H9 (cell line): Measurements from ENCODE around the gene HTR3A. TPM values are rescaled to one million over a fixed set of nuclear protein-coding genes. Genes with fewer than 3 reads are reported as not detected.

Experiments
- DNase-seq: peaks from one replicate; pipeline ENCODE4 v3.0.0-alpha.2; 2017
- H2AFZ ChIP-seq: one replicate; pipeline ENCODE4 v1.6.1; 2013; ENCODE audit warnings: mild to moderate bottlenecking, low read length, control low read depth, moderate library complexity
- H2AK5ac ChIP-seq: 2 replicates; pipeline ENCODE4 v1.6.1; 2013; ENCODE audit warnings: low read length, control low read depth, mixed read lengths; ENCODE audit not compliant: insufficient read length
- H2BK120ac ChIP-seq: one replicate; pipeline ENCODE4 v1.6.1; 2013; ENCODE audit warnings: low read depth, mild to moderate bottlenecking, low read length, control low read depth, inconsistent platforms; ENCODE audit not compliant: poor library complexity, severe bottlenecking
- H2BK12ac ChIP-seq: 2 replicates; pipeline ENCODE4 v1.6.1; 2013; ENCODE audit warnings: low read length, control low read depth, mixed read lengths, low read depth; ENCODE audit not compliant: insufficient read length
- H2BK15ac ChIP-seq: 2 replicates; pipeline ENCODE4 v1.6.1; 2013; ENCODE audit warnings: low read depth, low read length, control low read depth
- H2BK20ac ChIP-seq: one replicate; pipeline ENCODE4 v1.6.1; 2013; ENCODE audit warnings: low read depth, mild to moderate bottlenecking, low read length, control low read depth, inconsistent platforms; ENCODE audit not compliant: poor library complexity, severe bottlenecking
- H2BK5ac ChIP-seq: 2 replicates; pipeline ENCODE4 v1.6.1; 2013; ENCODE audit warnings: low read length, control low read depth, mixed read lengths; ENCODE audit not compliant: insufficient read length
- H3K14ac ChIP-seq: 2 replicates; pipeline ENCODE4 v1.6.1; 2013; ENCODE audit warnings: low read length, control low read depth; ENCODE audit not compliant: insufficient read depth
- H3K18ac ChIP-seq: 2 replicates; pipeline ENCODE4 v1.6.1; 2013; ENCODE audit warnings: low read depth, mild to moderate bottlenecking, mixed read lengths, low read length, control low read depth; ENCODE audit not compliant: insufficient read length
- H3K23ac ChIP-seq: 2 replicates; pipeline ENCODE4 v1.6.1; 2013; ENCODE audit warnings: low read length, control low read depth, mixed read lengths, low read depth; ENCODE audit not compliant: insufficient read length
- H3K23me2 ChIP-seq: 2 replicates; pipeline ENCODE4 v1.6.1; 2013; ENCODE audit warnings: low read depth, mild to moderate bottlenecking, mixed read lengths, low read length, control low read depth; ENCODE audit not compliant: insufficient read length, poor library complexity, severe bottlenecking
- H3K27ac ChIP-seq: 2 replicates; pipeline ENCODE4 v1.5.1; 2013; ENCODE audit warnings: low read length, control low read depth, mixed read lengths, low read depth; ENCODE audit not compliant: insufficient read length
- H3K27me3 ChIP-seq: 2 replicates; pipeline ENCODE4 v1.6.1; 2013; ENCODE audit warnings: low read length, control low read depth, inconsistent platforms; ENCODE audit not compliant: insufficient read depth
- H3K4ac ChIP-seq: 2 replicates; pipeline ENCODE4 v1.6.1; 2013; ENCODE audit warnings: low read depth, mild to moderate bottlenecking, control low read depth, inconsistent platforms, low read length, moderate library complexity
- H3K4me1 ChIP-seq: 2 replicates; pipeline ENCODE4 v1.6.1; 2013; ENCODE audit warnings: low read length, control low read depth, inconsistent platforms; ENCODE audit not compliant: insufficient read depth
- H3K4me2 ChIP-seq: 2 replicates; pipeline ENCODE4 v1.6.1; 2013; ENCODE audit warnings: low read length, control low read depth, mixed read lengths; ENCODE audit not compliant: insufficient read length, insufficient read depth
- H3K56ac ChIP-seq: 2 replicates; pipeline ENCODE4 v1.6.1; 2013; ENCODE audit warnings: low read depth, mild to moderate bottlenecking, mixed read lengths, low read length, control low read depth; ENCODE audit not compliant: insufficient read length
- H3K79me1 ChIP-seq: 2 replicates; pipeline ENCODE4 v1.6.1; 2013; ENCODE audit warnings: low read depth, mild to moderate bottlenecking, moderate library complexity, low read length, control low read depth, inconsistent platforms; ENCODE audit not compliant: insufficient read depth, poor library complexity, severe bottlenecking
- H3K79me2 ChIP-seq: 2 replicates; pipeline ENCODE4 v1.6.1; 2013; ENCODE audit warnings: low read length, control low read depth, inconsistent platforms; ENCODE audit not compliant: insufficient read depth
- H3K9ac ChIP-seq: 2 replicates; pipeline ENCODE4 v1.6.1; 2013; ENCODE audit warnings: low read length, control low read depth, mixed read lengths; ENCODE audit not compliant: insufficient read length; ENCODE audit errors: extremely low read depth
- H3K9me3 ChIP-seq: one replicate; pipeline ENCODE4 v1.6.1; 2013; ENCODE audit warnings: low read depth, low read length, inconsistent platforms; ENCODE audit not compliant: control insufficient read depth
- H3T11ph ChIP-seq: one replicate; pipeline ENCODE4 v1.6.1; 2013; ENCODE audit warnings: mild to moderate bottlenecking, low read length, control low read depth, inconsistent platforms
- H4K20me1 ChIP-seq: one replicate; pipeline ENCODE4 v1.6.1; 2013; ENCODE audit not compliant: control insufficient read depth, insufficient read length, insufficient read depth
- H4K5ac ChIP-seq: 2 replicates; pipeline ENCODE4 v1.6.1; 2013; ENCODE audit warnings: low read depth, mild to moderate bottlenecking, mixed read lengths, low read length, control low read depth; ENCODE audit not compliant: insufficient read length
- H4K8ac ChIP-seq: replicated peaks from 2 replicates; pipeline ENCODE4 v1.6.1; 2013; ENCODE audit warnings: low read length, control low read depth, mixed read lengths, low read depth; ENCODE audit not compliant: insufficient read length
- H4K91ac ChIP-seq: 2 replicates; pipeline ENCODE4 v1.6.1; 2013; ENCODE audit warnings: low read depth, mild to moderate bottlenecking, moderate library complexity, mixed read lengths, low read length, control low read depth; ENCODE audit not compliant: insufficient read length
- H3K27ac Mint-ChIP-seq, 3 experiments: 2 replicates in 2 of 3; 3 replicates in 1 of 3; pipeline ENCODE4 v1.8.0; 2020 to 2021; ENCODE audit warnings: mixed read lengths in 3 of 3, mild to moderate bottlenecking in 1 of 3, moderate library complexity in 1 of 3
- H3K27me3 Mint-ChIP-seq: 2 replicates; pipeline ENCODE4 v1.8.0; 2021; ENCODE audit warnings: low read depth, mild to moderate bottlenecking, moderate library complexity, mixed read lengths
- H3K36me3 Mint-ChIP-seq, 3 experiments: 2 replicates in 2 of 3; 3 replicates in 1 of 3; pipeline ENCODE4 v1.8.0; 2020 to 2021; ENCODE audit warnings: low read depth in 3 of 3, mixed read lengths in 3 of 3; ENCODE audit not compliant: insufficient read depth in 1 of 3
- H3K4me1 Mint-ChIP-seq, 2 experiments: 2 replicates each; pipeline ENCODE4 v1.8.0; 2020; ENCODE audit warnings: mixed read lengths in 2 of 2
- H3K4me3 Mint-ChIP-seq, 2 experiments: 2 replicates in 1 of 2; 3 replicates in 1 of 2; pipeline ENCODE4 v1.8.0; 2020 to 2021; ENCODE audit warnings: mild to moderate bottlenecking in 2 of 2, mixed read lengths in 2 of 2, moderate library complexity in 1 of 2
- H3K9me3 Mint-ChIP-seq, 2 experiments: 2 replicates in 1 of 2; 3 replicates in 1 of 2; pipeline ENCODE4 v1.8.0; 2020; ENCODE audit warnings: mild to moderate bottlenecking in 2 of 2, mixed read lengths in 2 of 2, moderate library complexity in 1 of 2
- CTCF ChIP-seq: fragments of 200-600 bp; sonication (generic); conservative IDR thresholded peaks from 3 replicates; pipeline ENCODE4 v1.8.0; 2021; ENCODE audit warnings: antibody characterized with exemption, mild to moderate bottlenecking
- WGBS: extraction: QIAGEN DNeasy Blood & Tissue Kit; methylation state at CpG from one replicate; pipeline ENCODE4 v1.1.7; 2013; ENCODE audit warnings: missing lambda C conversion rate, low lambda C conversion rate, mixed read lengths; ENCODE audit not compliant: insufficient read length; ENCODE audit errors: extremely low coverage; 5-methylcytosine and 5-hydroxymethylcytosine counted together
- total RNA-seq: library from RNA; stranded (reverse); gene quantifications from 2 replicates; pipeline ENCODE4 v1.2.1, GENCODE V29; 2021

The HTR3A gene
- total RNA-seq, 1 experiment from 2014 or later, result 4.1 TPM

- no peak overlapping the region for H3K18ac ChIP-seq
- Mint-ChIP-seq H3K4me1 (peaks cover 0 to 7% of the 10 kb centered on the region in 2 experiments; a peak in 2 of 4 replicates), H3K27ac (no peak overlapping the region), H3K4me3 (no peak overlapping the region), H3K36me3 (no peaks in the 10 kb centered on the region; a peak in 1 of 7 replicates), H3K27me3 (peaks cover 3% of the 10 kb centered on the region), H3K9me3 (no peaks in the 10 kb centered on the region)
- no peak overlapping the region; the same call in 1 of the 2 replicates for H3K14ac ChIP-seq
- no peak overlapping the region for H2BK120ac ChIP-seq
- no peak overlapping the region for H3K4ac ChIP-seq
- no peak for TF ChIP-seq CTCF
- no peaks in the 10 kb centered on the region for H3K9me3 ChIP-seq
- H4K20me1 ChIP-seq, result no peaks in the 10 kb centered on the region
- WGBS, result no CpG with 5 or more reads among the region's 18 CpGs
- H3K79me2 ChIP-seq, result no peaks in the 10 kb centered on the region
- H3K56ac ChIP-seq, result no peak overlapping the region
- H3K27ac ChIP-seq, result no peak overlapping the region
- H3K79me1 ChIP-seq, result no peaks in the 10 kb centered on the region
- H2BK12ac ChIP-seq, result no peak overlapping the region
- no peak overlapping the region for H2AFZ ChIP-seq
- H3K9ac ChIP-seq, result no peak overlapping the region
- H4K5ac ChIP-seq, result no peak overlapping the region
- no peaks in the 10 kb centered on the region for H3K4me1 ChIP-seq
- DNase-seq, result no peak
- no peak overlapping the region for H2BK15ac ChIP-seq
- H2AK5ac ChIP-seq, result no peak overlapping the region
- no peak overlapping the region for H3K23ac ChIP-seq
- H4K8ac ChIP-seq, result no peak overlapping the region
- no peaks in the 10 kb centered on the region for H3K27me3 ChIP-seq
- no peak overlapping the region for H3K4me2 ChIP-seq
- no peaks in the 10 kb centered on the region for H3K23me2 ChIP-seq
- H2BK20ac ChIP-seq, result no peak overlapping the region
- no peak overlapping the region for H3T11ph ChIP-seq
- H2BK5ac ChIP-seq, result no peak overlapping the region
- no peak overlapping the region for H4K91ac ChIP-seq
Observed at GRCh38 chr11:113986351-113987140, 11.6 kb downstream of the HTR3A start.
